ENCODE results near the gene TULP4. TPM values are rescaled to one million over a fixed set of nuclear protein-coding genes. Genes with fewer than 3 reads are reported as not detected.

The TULP4 gene
- total and polyA plus RNA-seq, 2 of the 8 experiments (the other 6 are each of a cell fraction or from before 2014, with no cell fraction given) = 7.7 to 51.6 TPM

GRCh38 chr6:158518191-158519127 lies 206.2 kb downstream of the TULP4 start (continued):
- no peak for TF ChIP-seq CHD2 (IDR thresholded peaks at IDR 0.05; ENCODE audit: low read length)
- no peak for TF ChIP-seq E2F6 (IDR thresholded peaks at IDR 0.05)
- TF ChIP-seq ASH2L (IDR thresholded peaks at IDR 0.05; ENCODE audit: low read length) = peak; percentile 88
- TF ChIP-seq KDM4A (IDR thresholded peaks at IDR 0.05; ENCODE audit: low read depth, low read length, severe bottlenecking) = no peak
- no peak; the same call in 1 of the 2 replicates for TF ChIP-seq KDM1A (IDR thresholded peaks at IDR 0.05; ENCODE audit: borderline replicate concordance, low read length)
- TF ChIP-seq HDAC6 (IDR thresholded peaks at IDR 0.05; ENCODE audit: low read depth, low read length) = no peak
- peak; percentile 65 for TF ChIP-seq TAF1 (IDR thresholded peaks at IDR 0.05; ENCODE audit: low read depth, low read length)
- peak; percentile 72 for TF ChIP-seq POLR2AphosphoS5 (IDR thresholded peaks at IDR 0.05; ENCODE audit: low read depth, low read length)
- no peak for TF ChIP-seq ATF3 (IDR thresholded peaks at IDR 0.05; ENCODE audit: insufficient read depth, low read depth, low read length)
- TF ChIP-seq TBP (IDR thresholded peaks at IDR 0.05; ENCODE audit: low read depth, low read length) = no peak
- 0 out of 2 replicates have a peak, but pooled peaks have one; percentile 43 for TF ChIP-seq SP1 (IDR thresholded peaks at IDR 0.05; ENCODE audit: low read depth, low read length)
- no peak for TF ChIP-seq SIX5 (IDR thresholded peaks at IDR 0.05; ENCODE audit: low read depth, low read length)
- 0 out of 2 replicates have a peak, but pooled peaks have one; percentile 50 for TF ChIP-seq MAX (IDR thresholded peaks at IDR 0.05)
- TF ChIP-seq GABPA (IDR thresholded peaks at IDR 0.05; ENCODE audit: borderline replicate concordance, insufficient read depth, low read length) = peak; percentile 20; the same call in 1 of the 2 replicates
- TF ChIP-seq RBBP5 (IDR thresholded peaks at IDR 0.05; ENCODE audit: borderline replicate concordance, low read depth, low read length) = 0 out of 2 replicates have a peak, but pooled peaks have one; percentile 26
- TF ChIP-seq RNF2 (IDR thresholded peaks at IDR 0.05; ENCODE audit: borderline replicate concordance, low read depth, low read length, missing control alignments, poor library complexity, severe bottlenecking) = no peak
- no peak for TF ChIP-seq CTBP2 (IDR thresholded peaks at IDR 0.05; ENCODE audit: borderline replicate concordance, insufficient read depth, insufficient read length, low read length)
- TF ChIP-seq YY1 (IDR thresholded peaks at IDR 0.05; ENCODE audit: low read depth, low read length) = 0 out of 2 replicates have a peak, but pooled peaks have one; percentile 27
- TF ChIP-seq RFX5 (IDR thresholded peaks at IDR 0.05; ENCODE audit: borderline replicate concordance, low read depth, low read length) = no peak
- TF ChIP-seq TCF12 (IDR thresholded peaks at IDR 0.05; ENCODE audit: low read depth, low read length) = no peak
- TF ChIP-seq BCL11A (IDR thresholded peaks at IDR 0.05; ENCODE audit: low read depth in 2 of 2, low read length in 2 of 2) = no peak
